ENCODE results near the gene FIBIN. TPM values are rescaled to one million over a fixed set of nuclear protein-coding genes. Genes with fewer than 3 reads are reported as not detected.

FIBIN gene
- total and polyA plus RNA-seq, 2 experiments from 2014 or later: 0.21 to 0.66 TPM

GRCh38 chr11:27031754-27032153, 37.8 kb downstream of the FIBIN start (continued):
- TF ChIP-seq ZNF462 (CRISPR knock-in tag; IDR thresholded peaks at IDR 0.05) (no peak), NANOG (IDR thresholded peaks at IDR 0.05; ENCODE audit: borderline replicate concordance) (no peak), EZH2 (IDR thresholded peaks at IDR 0.05; ENCODE audit: low read depth, unreplicated experiment) (no peak), ZNF331 (CRISPR knock-in tag; IDR thresholded peaks at IDR 0.05; ENCODE audit: low read depth) (no peak), POLR2AphosphoS5 (IDR thresholded peaks at IDR 0.05; ENCODE audit: low read depth) (no peak)
- TF ChIP-seq, protein P1, sequence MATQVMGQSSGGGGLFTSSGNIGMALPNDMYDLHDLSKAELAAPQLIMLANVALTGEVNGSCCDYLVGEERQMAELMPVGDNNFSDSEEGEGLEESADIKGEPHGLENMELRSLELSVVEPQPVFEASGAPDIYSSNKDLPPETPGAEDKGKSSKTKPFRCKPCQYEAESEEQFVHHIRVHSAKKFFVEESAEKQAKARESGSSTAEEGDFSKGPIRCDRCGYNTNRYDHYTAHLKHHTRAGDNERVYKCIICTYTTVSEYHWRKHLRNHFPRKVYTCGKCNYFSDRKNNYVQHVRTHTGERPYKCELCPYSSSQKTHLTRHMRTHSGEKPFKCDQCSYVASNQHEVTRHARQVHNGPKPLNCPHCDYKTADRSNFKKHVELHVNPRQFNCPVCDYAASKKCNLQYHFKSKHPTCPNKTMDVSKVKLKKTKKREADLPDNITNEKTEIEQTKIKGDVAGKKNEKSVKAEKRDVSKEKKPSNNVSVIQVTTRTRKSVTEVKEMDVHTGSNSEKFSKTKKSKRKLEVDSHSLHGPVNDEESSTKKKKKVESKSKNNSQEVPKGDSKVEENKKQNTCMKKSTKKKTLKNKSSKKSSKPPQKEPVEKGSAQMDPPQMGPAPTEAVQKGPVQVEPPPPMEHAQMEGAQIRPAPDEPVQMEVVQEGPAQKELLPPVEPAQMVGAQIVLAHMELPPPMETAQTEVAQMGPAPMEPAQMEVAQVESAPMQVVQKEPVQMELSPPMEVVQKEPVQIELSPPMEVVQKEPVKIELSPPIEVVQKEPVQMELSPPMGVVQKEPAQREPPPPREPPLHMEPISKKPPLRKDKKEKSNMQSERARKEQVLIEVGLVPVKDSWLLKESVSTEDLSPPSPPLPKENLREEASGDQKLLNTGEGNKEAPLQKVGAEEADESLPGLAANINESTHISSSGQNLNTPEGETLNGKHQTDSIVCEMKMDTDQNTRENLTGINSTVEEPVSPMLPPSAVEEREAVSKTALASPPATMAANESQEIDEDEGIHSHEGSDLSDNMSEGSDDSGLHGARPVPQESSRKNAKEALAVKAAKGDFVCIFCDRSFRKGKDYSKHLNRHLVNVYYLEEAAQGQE (IDR thresholded peaks at IDR 0.05; ENCODE audit: unreplicated experiment): no peak
